HG02870 (cell line): ENCODE results near the gene VSTM2B.

Experiments used
- ATAC-seq: cut with Tn5 transposase; IDR thresholded peaks from one replicate; pipeline ENCODE4 v1.9.1; 2021; ENCODE audit warnings: mild to moderate bottlenecking, moderate library complexity; ENCODE audit not compliant: unreplicated experiment

Gene VSTM2B

DNA sequence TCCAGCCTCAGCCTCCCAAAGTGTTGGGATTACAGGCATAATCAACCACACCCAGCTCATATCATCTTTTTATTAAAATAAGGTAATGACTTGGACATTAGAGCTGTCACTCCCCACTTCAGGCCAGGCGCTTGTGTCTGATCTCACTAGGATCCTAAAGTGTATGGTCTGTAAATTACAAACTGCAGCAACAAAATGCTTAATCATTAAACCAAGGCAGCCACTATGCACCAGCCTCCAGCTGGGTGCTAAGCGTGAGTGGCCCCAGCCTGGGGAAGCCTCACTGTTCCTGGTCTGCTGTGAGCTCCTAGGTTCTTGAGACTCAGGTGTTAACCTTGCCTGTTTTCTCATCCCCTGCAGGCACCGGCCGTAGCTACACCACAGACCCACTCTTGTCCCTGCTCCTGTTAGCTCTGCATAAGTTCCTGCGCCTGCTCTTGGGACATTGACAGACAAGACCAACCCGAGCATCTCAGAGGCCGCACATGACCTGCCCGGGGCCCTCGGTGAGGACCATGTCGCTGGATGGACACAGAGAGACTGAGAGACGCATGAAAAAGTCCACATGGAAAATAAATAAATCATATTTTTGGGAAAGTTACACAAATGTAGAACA lies 37.8 kb downstream of the VSTM2B start:
- ATAC-seq = no peak

GRCh38 chr19:29564574-29565005 lies 38.8 kb downstream of the VSTM2B start:
- ATAC-seq = no peak

DNA sequence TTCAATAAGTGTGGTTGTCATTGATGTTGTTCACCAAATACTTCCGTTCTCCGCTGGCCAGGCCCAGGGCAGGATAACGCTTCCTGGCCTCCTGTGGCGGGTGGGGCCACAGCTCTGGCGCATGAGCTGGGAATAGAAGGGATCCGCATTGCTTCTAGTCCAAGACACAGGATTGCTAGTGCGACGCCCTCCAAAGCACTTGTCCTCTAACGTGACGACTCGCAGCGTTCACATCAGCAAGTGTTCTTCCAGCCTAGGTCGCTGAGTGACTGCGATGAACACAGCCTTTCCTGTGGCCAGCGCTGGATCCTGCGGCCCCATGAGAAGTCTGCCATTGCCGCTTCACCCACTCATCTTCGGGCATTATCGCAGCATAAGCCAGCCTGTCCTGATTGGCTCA lies 39.4 kb downstream of the VSTM2B start:
- no peak for ATAC-seq

DNA sequence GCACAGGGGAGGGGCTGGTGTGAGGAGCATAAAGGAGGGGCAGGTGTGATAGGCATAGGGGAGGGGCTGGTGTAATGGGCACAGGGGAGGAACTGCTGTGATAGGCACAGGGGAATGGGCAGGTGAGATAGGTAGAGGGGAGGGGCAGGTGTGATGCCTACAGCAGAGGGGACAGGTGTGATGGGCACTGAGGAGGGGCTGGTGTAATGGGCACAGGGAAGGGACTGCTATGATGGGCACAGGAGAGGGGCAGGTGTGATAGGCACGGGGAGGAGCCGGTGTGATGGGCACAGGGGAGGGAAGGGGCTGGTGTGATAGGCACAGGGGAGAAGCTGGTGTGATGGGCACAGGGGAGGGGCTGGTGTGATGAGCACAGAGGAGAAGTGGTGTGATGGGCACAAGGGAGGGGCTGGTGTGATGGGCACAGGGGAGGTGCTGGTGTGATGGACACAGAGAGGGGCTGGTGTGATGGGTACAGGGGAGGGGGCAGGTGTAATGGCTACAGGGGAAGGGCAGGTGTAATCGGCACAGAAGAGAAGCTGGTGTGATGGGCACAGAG lies 40.8 kb downstream of the VSTM2B start:
- no peak for ATAC-seq

DNA sequence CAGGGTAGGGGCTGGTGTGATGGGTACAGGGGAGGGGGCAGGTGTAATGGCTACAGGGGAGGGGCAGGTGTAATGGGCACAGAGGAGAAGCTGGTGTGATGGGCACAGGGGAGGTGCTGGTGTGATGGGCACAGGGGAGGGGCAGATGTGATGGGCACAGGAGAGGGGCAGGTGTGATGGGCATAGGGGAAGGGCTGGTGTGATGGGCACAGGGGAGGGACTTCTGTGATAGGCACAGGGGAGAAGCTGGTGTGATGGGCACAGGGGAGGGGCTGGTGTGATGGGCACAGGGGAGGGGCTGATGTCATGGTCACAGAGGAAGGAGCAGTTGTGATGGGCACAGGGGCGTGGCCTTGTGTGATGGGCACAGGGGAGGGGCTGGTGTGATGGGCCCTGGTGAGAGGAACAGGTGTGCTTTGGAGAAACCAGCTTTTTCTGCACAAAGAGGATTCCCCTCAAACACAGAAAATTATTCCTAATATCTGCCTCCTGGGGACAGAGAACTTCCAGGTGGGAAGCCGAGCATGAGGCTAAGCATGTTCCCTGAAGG lies 41.6 kb downstream of the VSTM2B start:
- ATAC-seq = no peak

- no peak for ATAC-seq
These were observed 42.5 kb downstream of the VSTM2B start for GRCh38 chr19:29568036-29569025.

DNA sequence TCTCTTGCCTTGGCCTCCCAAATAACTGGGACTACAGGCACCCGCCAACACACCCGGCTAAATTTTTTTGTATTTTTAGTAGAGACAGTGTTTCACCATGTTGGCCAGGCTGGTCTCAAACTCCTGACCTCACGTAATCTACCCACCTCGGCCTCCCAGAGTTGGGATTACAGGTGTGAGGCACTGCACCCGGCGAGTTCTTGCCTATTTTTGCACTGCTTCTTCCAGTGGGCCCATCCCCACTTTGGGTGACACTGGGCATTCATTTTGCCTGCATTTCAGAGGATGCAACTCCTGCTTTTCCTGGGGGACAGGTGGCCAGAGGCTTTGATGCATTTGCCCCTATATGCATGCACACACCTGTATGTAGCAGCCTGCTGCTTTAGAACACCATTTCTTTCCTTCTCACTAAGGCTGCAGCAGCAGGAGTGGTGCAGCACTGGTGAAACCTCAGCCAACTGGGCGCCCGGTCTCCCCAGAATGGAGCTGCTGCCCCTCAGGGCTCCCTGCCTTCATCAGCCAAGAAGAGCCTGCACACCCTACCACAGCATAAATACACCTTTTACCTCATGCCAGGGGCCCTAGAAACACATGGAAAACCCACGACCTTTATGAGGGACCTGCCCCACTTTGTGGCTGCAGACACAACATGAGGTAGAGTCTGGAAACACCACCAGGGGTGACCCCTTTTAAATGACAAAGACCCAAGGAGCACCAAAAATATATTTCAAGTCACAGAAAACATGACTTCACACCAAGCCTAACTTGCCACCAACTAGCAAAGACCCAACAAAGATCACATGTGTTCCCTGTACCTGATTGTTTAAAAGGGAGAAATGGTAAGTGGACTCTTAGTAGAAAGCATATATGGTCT lies 43.5 kb downstream of the VSTM2B start:
- no peak for ATAC-seq

DNA sequence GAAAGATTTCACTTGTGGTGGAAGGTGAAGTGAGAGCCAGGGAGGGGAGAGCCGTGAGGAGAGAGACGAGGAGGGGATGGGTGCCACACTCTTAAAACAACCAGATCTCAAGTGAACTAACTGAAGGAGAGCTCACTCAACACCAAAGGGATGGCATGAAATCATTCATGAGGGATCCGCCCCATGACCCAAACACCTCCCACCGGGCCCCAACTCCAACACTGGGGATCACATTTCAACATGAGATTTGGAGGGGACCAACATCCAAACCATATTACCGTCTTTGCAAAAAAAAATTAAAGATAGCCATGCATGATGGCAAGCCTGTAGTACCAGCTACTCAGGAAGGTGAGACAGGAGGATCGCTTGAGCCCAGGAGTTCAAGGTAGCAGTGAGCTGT lies 45.4 kb downstream of the VSTM2B start:
- no peak for ATAC-seq

DNA sequence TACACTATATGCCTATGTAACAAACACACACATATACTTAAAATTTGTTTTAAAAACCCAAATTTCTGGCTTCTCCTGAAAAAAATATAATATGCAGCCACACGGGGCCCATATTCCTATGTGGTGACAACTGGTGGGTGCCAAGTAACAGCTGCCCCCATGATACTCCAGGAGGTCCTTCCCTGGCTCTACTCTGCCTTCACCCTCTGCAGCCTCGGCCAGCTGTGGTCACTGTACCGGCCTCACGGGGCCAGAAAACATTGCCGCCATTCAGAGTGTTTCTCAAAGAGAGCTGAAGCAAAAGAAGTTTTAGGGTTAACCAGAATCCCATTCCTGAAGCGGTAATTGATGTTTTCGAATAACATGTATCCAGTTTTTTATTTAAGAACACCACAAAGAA lies 47.7 kb downstream of the VSTM2B start:
- no peak for ATAC-seq

GRCh38 chr19:29574510-29574909 lies 48.7 kb downstream of the VSTM2B start:
- no peak for ATAC-seq

DNA sequence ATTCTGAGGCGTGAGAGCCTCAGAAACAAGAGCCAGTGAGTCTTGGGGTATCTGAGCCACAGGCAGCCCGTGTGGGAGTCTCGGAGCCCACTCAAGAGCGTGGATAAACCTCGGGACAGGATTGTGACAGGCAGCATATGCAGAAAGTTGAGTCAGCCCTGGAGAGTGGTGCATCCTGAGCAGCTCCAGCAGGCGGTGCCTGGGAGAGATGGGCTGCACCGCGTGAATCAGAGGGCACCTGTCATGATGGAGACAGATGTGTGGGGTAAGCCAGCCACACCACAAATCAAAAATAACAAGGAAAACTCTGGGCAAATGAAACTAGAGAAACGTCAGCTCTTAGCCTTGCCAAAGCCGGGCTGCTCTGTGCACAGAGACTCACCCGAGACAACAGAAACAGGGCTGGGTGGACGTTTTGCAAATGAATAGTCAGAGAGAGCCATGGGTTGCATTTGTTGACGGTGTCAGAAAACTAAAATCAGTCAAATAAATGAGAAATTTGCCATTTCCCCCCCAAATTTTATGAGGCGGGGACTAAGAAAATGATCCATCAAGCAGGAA lies 50.3 kb downstream of the VSTM2B start:
- ATAC-seq = no peak

- peak; percentile 85 for ATAC-seq
These were observed 51.2 kb downstream of the VSTM2B start for GRCh38 chr19:29576761-29577648.

- no peak for ATAC-seq
These were observed 51.8 kb downstream of the VSTM2B start for GRCh38 chr19:29577649-29577963.

GRCh38 chr19:29578349-29578748 lies 52.6 kb downstream of the VSTM2B start:
- ATAC-seq = no peak

DNA sequence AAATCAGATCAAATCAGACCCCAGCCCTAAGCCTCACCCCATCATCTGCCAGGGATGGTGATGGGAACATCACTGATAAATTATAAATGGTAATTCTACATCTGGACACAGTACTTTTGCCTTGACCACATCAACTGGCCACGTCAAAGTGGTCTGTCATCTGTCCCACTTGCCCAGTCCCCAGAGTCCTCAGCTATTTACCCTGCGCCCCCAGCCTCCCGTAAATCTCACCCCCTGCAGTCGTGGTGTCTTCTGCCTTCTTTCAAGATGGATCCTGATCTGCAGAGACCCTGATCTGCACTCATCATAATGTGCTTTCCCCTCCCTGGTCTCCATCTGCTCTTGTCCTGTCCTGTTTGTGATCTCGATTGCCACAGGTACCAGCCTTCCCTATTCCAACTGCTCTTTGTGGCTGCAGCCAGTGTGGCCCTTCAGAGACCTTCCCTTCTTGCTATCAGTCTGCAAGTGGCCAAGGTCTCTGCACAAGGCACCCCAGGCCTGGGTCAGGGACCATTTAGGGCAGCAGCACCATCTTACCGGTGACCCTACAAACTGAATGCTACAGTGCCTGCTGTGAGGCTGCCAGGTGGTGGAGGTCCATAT lies 53.6 kb downstream of the VSTM2B start:
- ATAC-seq = no peak

GRCh38 chr19:29581398-29581797 lies 55.6 kb downstream of the VSTM2B start:
- ATAC-seq = no peak

DNA sequence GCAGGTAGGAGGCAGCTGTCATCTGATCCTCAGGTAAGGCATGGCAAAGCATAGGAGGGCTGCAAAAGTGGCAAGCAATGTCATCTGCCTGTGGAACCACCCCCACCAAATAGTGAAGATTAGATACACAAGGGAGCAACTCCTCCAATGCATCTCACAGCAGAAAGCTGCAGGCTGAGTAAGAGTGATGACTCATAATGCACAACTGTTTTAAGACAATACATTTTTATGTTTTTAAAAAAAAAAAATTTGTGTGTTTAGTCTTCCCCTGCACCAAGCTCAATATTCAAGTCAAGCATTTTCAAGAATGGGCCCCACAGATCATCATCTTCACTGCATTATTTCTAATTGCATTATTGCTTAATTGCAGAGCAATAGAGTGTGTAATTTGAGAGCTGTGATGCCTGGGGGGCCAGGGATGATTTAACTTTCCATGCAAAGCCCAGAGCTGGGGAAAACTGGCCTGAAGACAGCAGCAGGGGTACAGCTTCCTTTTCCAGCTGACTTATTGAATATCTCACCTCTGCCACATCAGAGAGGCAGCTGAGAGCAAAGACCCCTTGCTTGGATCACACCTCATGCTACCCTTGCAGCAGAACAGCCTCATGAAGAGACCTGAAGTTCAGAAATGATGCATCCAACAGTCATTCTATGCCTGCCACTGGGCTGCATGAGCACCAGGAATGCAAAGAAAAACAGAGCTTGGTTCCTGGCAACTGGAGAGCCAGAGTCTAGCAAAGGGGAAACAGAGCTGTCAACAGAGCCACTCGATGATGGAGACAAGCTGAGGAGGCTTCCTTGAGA lies 57.6 kb downstream of the VSTM2B start:
- ATAC-seq = no peak

DNA sequence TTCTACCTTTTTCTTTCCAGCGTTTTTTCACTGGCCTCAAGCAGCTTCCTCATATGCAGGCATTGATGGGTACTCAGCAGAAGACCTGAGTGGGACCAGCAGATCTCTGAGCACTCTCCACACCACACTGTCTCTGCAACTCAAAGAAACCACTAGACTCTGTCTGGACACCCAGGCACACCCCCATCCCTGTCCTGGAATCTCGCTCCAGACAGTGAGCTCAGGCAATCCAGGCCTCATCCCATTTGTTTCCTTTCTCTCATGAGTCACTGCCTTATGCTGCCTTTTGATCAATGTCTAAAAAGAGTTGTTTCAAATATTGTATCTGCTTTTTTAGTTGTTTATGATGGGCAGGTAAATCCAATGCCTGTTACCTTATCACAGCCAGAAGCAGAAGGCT lies 60.6 kb downstream of the VSTM2B start:
- no peak for ATAC-seq
